ENCODE results near the gene MAP6. TPM values are rescaled to one million over a fixed set of nuclear protein-coding genes. Genes with fewer than 3 reads are reported as not detected.

The MAP6 gene
- total RNA-seq, 2 donors from 2014 or later, result 6.3 to 8.1 TPM

DNA sequence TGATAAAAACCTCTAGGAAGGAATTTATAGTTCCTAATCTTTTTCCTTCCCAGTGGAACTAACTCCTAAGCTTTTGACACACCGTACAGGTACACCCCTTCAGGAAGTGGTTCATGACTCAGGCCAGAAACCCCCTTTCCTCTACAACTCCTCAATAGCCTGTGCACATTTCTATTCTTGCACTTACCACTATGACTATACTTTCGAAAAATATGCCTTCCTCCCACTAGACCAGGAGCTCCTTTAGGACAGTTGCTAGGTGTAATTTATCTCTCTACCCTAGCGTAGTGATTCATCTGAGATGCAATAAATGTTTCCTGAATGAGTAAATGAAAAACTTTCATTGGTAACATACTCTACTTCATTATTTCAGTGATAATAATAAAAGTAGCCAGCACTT is 14.5 kb downstream of the MAP6 start:
- no peaks in the 10 kb centered on the region for H3K36me3 ChIP-seq
- no peak overlapping the region for H3K4me3 ChIP-seq

DNA sequence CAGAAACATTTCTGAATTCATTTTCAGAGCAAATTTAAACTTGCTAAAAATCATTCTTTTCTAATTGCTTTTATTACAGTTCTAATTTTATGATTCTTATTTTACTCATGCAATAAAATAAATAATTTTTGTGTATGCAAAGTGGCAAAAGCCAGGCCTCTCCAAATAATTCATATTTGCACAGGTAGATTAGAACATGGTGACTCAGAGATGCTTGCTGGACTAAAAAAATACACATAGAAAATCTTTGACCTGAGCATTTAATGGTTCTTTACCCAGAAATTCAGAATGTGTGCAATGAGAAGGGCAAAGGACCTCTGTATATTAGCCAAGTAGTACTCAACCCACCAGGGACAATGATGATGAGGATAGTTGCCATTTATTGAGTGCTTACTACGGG is 15.3 kb downstream of the MAP6 start:
- H3K36me3 ChIP-seq, result no peaks in the 10 kb centered on the region
- DNase-seq (ENCODE audit: low spot score), result no peak
- H3K27ac ChIP-seq, result no peak overlapping the region
- no peak overlapping the region for H3K4me3 ChIP-seq
- peaks cover 0 to 3% of the 10 kb centered on the region in 2 donors for H3K4me1 ChIP-seq
- no peaks in the 10 kb centered on the region for H3K9me3 ChIP-seq
- no peaks in the 10 kb centered on the region for H3K27me3 ChIP-seq
- TF ChIP-seq, protein P1, sequence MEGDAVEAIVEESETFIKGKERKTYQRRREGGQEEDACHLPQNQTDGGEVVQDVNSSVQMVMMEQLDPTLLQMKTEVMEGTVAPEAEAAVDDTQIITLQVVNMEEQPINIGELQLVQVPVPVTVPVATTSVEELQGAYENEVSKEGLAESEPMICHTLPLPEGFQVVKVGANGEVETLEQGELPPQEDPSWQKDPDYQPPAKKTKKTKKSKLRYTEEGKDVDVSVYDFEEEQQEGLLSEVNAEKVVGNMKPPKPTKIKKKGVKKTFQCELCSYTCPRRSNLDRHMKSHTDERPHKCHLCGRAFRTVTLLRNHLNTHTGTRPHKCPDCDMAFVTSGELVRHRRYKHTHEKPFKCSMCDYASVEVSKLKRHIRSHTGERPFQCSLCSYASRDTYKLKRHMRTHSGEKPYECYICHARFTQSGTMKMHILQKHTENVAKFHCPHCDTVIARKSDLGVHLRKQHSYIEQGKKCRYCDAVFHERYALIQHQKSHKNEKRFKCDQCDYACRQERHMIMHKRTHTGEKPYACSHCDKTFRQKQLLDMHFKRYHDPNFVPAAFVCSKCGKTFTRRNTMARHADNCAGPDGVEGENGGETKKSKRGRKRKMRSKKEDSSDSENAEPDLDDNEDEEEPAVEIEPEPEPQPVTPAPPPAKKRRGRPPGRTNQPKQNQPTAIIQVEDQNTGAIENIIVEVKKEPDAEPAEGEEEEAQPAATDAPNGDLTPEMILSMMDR (IDR thresholded peaks at IDR 0.05), result no peak

More for the DNA sequence above, 14.5 kb downstream of the MAP6 start:
- no peak overlapping the region for H3K27ac ChIP-seq
- no peak for DNase-seq (ENCODE audit: low spot score)
- peaks cover 0 to 3% of the 10 kb centered on the region in 2 donors for H3K4me1 ChIP-seq
- H3K27me3 ChIP-seq, result no peaks in the 10 kb centered on the region
- no peaks in the 10 kb centered on the region for H3K9me3 ChIP-seq
- TF ChIP-seq, protein P1 (IDR thresholded peaks at IDR 0.05), result no peak

DNA sequence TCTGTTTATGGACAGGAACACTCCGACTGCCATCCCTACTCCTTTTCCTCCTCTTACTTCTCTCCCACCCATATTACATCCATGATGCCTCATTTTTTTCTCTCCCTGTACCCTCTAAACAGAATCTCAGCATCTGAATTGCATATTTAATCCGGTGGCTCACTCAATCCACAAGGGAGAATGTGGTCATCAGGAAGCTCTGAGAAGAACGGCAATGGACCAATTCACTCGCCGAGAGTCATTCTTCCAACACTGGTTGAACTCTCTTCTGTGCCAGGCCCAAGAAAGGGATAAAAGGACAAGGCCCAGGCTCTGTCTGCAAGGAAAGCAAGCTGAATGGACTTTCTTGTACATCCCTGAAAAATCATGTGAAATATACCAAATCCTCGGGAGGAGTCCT is 15.9 kb downstream of the MAP6 start:
- no peaks in the 10 kb centered on the region for H3K9me3 ChIP-seq
- H3K27ac ChIP-seq, result no peak overlapping the region
- H3K27me3 ChIP-seq, result no peaks in the 10 kb centered on the region
- no peak overlapping the region for H3K4me3 ChIP-seq
- H3K36me3 ChIP-seq, result no peaks in the 10 kb centered on the region
- peaks cover 0 to 3% of the 10 kb centered on the region in 2 donors for H3K4me1 ChIP-seq
- TF ChIP-seq, protein P1 (IDR thresholded peaks at IDR 0.05), result no peak
- DNase-seq (ENCODE audit: low spot score), result no peak

DNA sequence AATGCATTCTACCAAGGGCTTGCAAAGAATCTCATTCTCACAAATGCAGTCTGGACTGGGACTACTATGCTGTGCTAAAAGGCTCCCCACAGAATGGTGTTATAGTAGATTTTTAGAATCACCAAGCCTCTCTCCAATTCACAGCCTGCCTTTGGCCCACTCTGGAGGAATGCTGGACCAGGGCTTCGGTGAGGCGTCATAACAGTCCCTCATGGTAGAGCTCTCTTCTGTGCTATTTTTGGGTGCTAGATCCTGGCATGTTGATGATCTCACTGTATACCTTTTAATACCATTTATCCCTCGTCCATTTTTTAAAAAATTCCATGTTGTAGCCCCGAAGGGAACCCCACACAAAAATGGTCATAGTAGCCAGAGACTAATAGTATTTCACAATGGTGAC is 17.6 kb downstream of the MAP6 start:
- H3K4me1 ChIP-seq, result peaks cover 0 to 3% of the 10 kb centered on the region in 2 donors
- no peaks in the 10 kb centered on the region for H3K27me3 ChIP-seq
- H3K4me3 ChIP-seq, result no peak overlapping the region
- no peak overlapping the region for H3K27ac ChIP-seq
- no peaks in the 10 kb centered on the region for H3K9me3 ChIP-seq
- H3K36me3 ChIP-seq, result no peaks in the 10 kb centered on the region
- no peak for DNase-seq (ENCODE audit: low spot score)
- TF ChIP-seq, protein P1 (IDR thresholded peaks at IDR 0.05), result no peak

DNA sequence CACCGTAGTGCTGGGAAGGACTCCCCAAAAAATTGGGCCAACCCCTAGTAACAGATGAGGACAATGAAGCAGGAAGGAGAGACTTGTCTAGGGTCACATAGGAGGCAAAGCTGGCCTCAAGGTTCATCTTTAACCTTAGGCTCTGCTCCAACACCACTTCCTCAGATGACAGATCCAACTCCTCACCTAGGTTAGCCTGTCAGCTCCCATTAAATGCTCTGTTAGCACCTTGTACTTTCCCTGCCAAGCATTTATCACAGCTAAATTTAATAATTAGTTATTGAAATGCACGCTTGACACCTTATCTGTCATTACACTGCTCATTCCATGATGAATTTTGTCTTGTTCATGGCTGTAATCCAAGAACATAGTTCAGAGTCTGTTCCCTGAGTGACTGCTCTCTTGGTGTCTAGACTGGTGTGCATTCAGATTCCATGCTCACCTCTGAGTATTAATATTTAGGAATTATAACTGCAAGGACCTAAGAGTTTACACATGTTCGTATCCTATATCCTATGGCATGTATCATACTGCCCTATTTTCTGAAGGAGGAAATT is 18.6 kb downstream of the MAP6 start:
- Histone ChIP-seq H3K9me3 (no peaks in the 10 kb centered on the region), H3K27me3 (no peaks in the 10 kb centered on the region), H3K36me3 (no peaks in the 10 kb centered on the region), H3K27ac (no peak overlapping the region), H3K4me3 (no peak overlapping the region), H3K4me1 (peaks cover 0 to 3% of the 10 kb centered on the region in 2 donors)
- TF ChIP-seq, protein P1 (IDR thresholded peaks at IDR 0.05), result no peak
- no peak for DNase-seq (ENCODE audit: low spot score)

DNA sequence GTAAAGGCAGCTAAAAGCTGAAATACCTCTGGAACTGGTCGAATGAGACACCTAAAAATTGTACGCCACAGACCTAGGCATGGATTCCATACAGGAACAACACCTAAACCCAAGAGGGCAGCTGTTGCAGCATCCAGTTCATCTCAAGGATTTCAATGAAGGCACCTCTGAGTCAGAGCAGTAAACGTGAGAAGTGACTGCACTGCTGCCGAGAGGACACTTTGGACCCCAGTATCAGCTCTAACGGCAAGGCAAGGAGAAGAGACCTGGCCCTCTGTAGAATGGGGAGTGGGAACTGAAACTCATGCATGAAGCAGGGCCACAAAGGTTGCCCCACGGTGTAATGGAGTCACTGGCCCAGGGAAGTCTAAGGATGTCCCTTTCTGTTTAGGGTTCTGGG is 23.9 kb downstream of the MAP6 start:
- Histone ChIP-seq H3K27me3 (no peaks in the 10 kb centered on the region), H3K36me3 (no peaks in the 10 kb centered on the region), H3K4me3 (no peak overlapping the region), H3K27ac (no peak overlapping the region), H3K9me3 (no peaks in the 10 kb centered on the region), H3K4me1 (peaks cover 0 to 4% of the 10 kb centered on the region in 2 donors)
- TF ChIP-seq, protein P1 (IDR thresholded peaks at IDR 0.05), result no peak
- DNase-seq (ENCODE audit: low spot score), result no peak

Data from right atrium auricular region (tissue), 2 donors.